Thyroid gland (tissue), 4 donors: Measurements from ENCODE around the gene IL17B.

Experiments
- CTCF ChIP-seq, 6 experiments: fragments of 200-600 bp in 3 of 6; fragments of 450-650 bp in 3 of 6; sonication (generic) in 3 of 6; IDR thresholded peaks; one replicate each; pipeline ENCODE4 v1.5.1; 2016 to 2019; ENCODE audit warnings: antibody characterized with exemption in 6 of 6, mild to moderate bottlenecking in 2 of 6, inconsistent platforms in 1 of 6, moderate library complexity in 1 of 6
- POLR2A ChIP-seq, 2 donors: fragments of 450-650 bp; IDR thresholded peaks; one replicate each; pipeline ENCODE4 v1.6.1; 2017; ENCODE audit warnings: antibody characterized with exemption in 2 of 2, mild to moderate bottlenecking in 2 of 2, moderate library complexity in 1 of 2

DNA sequence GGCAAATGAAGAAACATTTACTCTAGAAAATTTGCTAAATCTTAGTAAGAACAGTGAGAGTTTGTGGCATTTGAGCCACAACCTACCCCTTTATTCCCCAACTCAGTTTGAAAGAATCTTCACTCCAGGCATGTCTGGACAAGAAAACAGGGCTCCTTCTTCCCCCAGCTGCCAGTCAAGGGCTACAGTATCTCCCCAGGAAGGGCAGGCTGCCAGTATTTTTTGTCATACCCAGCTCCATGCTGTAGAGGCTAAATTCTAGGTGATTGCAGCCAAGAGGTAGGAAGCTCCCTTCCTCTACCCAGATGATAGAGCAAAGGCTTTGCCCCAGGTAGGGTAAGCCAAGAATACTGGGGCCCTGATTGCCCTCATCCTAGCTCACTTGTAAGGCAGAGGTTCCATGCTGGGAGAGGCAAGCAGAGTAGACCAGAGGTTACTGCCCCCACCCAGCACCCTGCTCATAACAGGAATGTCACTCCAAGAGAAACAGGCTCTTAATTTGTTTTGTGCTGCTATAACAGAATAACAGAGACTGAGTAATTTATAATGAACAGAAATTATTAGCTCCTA is 53.8 kb downstream of the IL17B start:
- no peak for TF ChIP-seq POLR2A (IDR thresholded peaks at IDR 0.05)
- TF ChIP-seq CTCF (IDR thresholded peaks at IDR 0.05) = no peak
